Small intestine (tissue), 7 donors: ENCODE results near the gene UBIAD1. TPM values are rescaled to one million over a fixed set of nuclear protein-coding genes. Genes with fewer than 3 reads are reported as not detected.

ENCODE experiments used
- DNase-seq, 2 donors: peaks; one replicate each; pipeline versions ENCODE4 v3.0.0 to v3.0.0-alpha.2; 2013
- FAIRE-seq: peaks from 2 replicates; lab custom pipeline; 2012; peaks lifted over from hg19 to GRCh38; lab: Jason Lieb, UNC
- H3K27ac ChIP-seq, 3 donors: one replicate each; pipeline ENCODE4 v1.5.1; 2013; ENCODE audit warnings: low read length in 2 of 3, mild to moderate bottlenecking in 2 of 3, control low read depth in 1 of 3, inconsistent platforms in 1 of 3, low read depth in 1 of 3, moderate library complexity in 1 of 3
- H3K27me3 ChIP-seq, 3 donors: one replicate each; pipeline ENCODE4 v1.6.1; 2013; ENCODE audit warnings: low read length in 3 of 3, inconsistent platforms in 1 of 3; ENCODE audit not compliant: control insufficient read depth in 3 of 3, insufficient read depth in 3 of 3
- H3K36me3 ChIP-seq, 3 donors: one replicate each; pipeline ENCODE4 v1.6.1; 2013; ENCODE audit warnings: low read length in 3 of 3, inconsistent platforms in 1 of 3, low read depth in 1 of 3, mild to moderate bottlenecking in 1 of 3, moderate library complexity in 1 of 3; ENCODE audit not compliant: control insufficient read depth in 3 of 3, insufficient read depth in 2 of 3
- H3K4me1 ChIP-seq, 3 donors: one replicate each; pipeline ENCODE4 v1.6.1; 2013; ENCODE audit warnings: low read length in 2 of 3, inconsistent platforms in 1 of 3, low read depth in 1 of 3, mild to moderate bottlenecking in 1 of 3, moderate library complexity in 1 of 3; ENCODE audit not compliant: control insufficient read depth in 3 of 3, insufficient read depth in 2 of 3
- H3K4me3 ChIP-seq, 3 donors: one replicate each; pipeline ENCODE4 v1.5.1; 2013; ENCODE audit warnings: low read length in 3 of 3, control low read depth in 1 of 3, inconsistent platforms in 1 of 3, low read depth in 1 of 3, mild to moderate bottlenecking in 1 of 3, moderate library complexity in 1 of 3
- H3K9me3 ChIP-seq, 2 donors: one replicate each; pipeline ENCODE4 v1.6.1; 2013; ENCODE audit warnings: low read depth in 1 of 2, low read length in 1 of 2; ENCODE audit not compliant: control insufficient read depth in 2 of 2, insufficient read depth in 1 of 2
- WGBS, 3 donors: extraction: QIAGEN DNeasy Blood & Tissue Kit; methylation state at CpG; one replicate each; pipeline ENCODE4 v1.1.7; 2013; 5-methylcytosine and 5-hydroxymethylcytosine counted together
- polyA plus RNA-seq, 4 donors: library from polyadenylated mRNA; stranded (reverse) in 3 of 4; unstranded in 1 of 4; fragments of 200-250 nt in 3 of 4; fragments of 120-200 nt in 1 of 4; gene quantifications; one replicate each; pipeline versions ENCODE4 v1.2.1 to v1.2.3, GENCODE V29; 2013
- donor health status: healthy with polysubstance abuse.
- donor health status: control.
- donor health status: control.
- donor health status: Bipolar disorder and iron deficiency.
- donor health status: healthy.

Gene UBIAD1
- polyA plus RNA-seq, 4 donors: 3.2 to 12.8 (median 7.3) TPM

- Histone ChIP-seq H3K36me3 (no peaks in the 10 kb centered on the region), H3K27ac (no peak overlapping the region), H3K4me1 (peaks cover 0 to under 1% (median 0%) of the 10 kb centered on the region in 3 donors), H3K9me3 (no peaks in the 10 kb centered on the region), H3K27me3 (peaks cover 0 to 3% (median 3%) of the 10 kb centered on the region in 3 donors), H3K4me3 (no peak overlapping the region)
- peak in 1 of 2 donors; percentile 63 for DNase-seq
- WGBS, 3 donors: 39 to 59% (median 48%) methylated on average over 12 to 13 of the region's 13 CpGs
- no peak for FAIRE-seq
Measured at GRCh38 chr1:11334261-11334804, 61.3 kb downstream of the UBIAD1 start.

DNA sequence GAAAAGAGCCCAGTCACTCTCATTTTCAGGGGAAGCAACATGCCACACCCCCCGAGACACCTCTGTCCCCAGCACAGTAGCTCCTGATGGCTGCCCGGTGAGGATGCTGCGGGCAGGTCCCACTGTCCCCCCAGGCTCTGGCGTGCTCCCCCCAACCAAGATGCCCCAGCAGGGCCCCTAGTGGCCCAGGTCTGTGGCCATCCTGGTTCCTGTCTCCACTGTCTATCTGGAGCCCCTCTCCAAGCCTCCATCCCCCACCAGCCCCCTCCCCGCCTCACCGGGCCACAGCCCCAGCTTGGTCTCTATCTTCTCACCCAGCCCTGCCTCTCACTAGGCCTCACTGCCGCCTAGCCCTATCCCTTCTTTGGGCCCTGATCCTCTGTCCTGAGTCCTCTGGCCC, 61.8 kb downstream of the UBIAD1 start:
- H3K4me1 ChIP-seq: peaks cover 0 to 4% (median 0%) of the 10 kb centered on the region in 3 donors
- H3K27ac ChIP-seq: no peak overlapping the region
- no peaks in the 10 kb centered on the region for H3K36me3 ChIP-seq
- no peaks in the 10 kb centered on the region for H3K9me3 ChIP-seq
- no peak for FAIRE-seq
- H3K27me3 ChIP-seq: peaks cover 0 to 7% (median 3%) of the 10 kb centered on the region in 3 donors
- DNase-seq: no peak
- 81 to 86% (median 86%) methylated on average over 7 of the region's 7 CpGs for WGBS, 3 donors
- H3K4me3 ChIP-seq: no peak overlapping the region

GRCh38 chr1:11335417-11336056, 62.5 kb downstream of the UBIAD1 start:
- peaks cover 0 to 14% (median 3%) of the 10 kb centered on the region in 3 donors for H3K27me3 ChIP-seq
- H3K9me3 ChIP-seq: no peaks in the 10 kb centered on the region
- DNase-seq (no peak), FAIRE-seq (no peak)
- WGBS, 3 donors: 72 to 79% (median 75%) methylated on average over 7 of the region's 7 CpGs
- H3K4me3 ChIP-seq: no peak overlapping the region
- H3K4me1 ChIP-seq: peaks cover 0 to 11% (median 0%) of the 10 kb centered on the region in 3 donors
- H3K27ac ChIP-seq: no peak overlapping the region
- H3K36me3 ChIP-seq: no peaks in the 10 kb centered on the region

GRCh38 chr1:11337580-11338073, 64.6 kb downstream of the UBIAD1 start:
- Histone ChIP-seq H3K36me3 (no peaks in the 10 kb centered on the region), H3K27ac (no peak overlapping the region), H3K9me3 (no peaks in the 10 kb centered on the region), H3K27me3 (peaks cover 0 to 17% (median 3%) of the 10 kb centered on the region in 3 donors), H3K4me3 (no peak overlapping the region), H3K4me1 (peaks cover 0 to 11% (median 2%) of the 10 kb centered on the region in 3 donors)
- DNase-seq (peak; percentile 41 to 50), FAIRE-seq (no peak)
- 20 to 24% (median 21%) methylated on average over 12 of the region's 12 CpGs for WGBS, 3 donors

Other genes starting within 250 kb of the UBIAD1 start
- 1 to 10 TPM in 1 of 4 donors, not detected in 3; 4.7 TPM for gene MASP2, start 226.0 kb upstream of the UBIAD1 start, polyA plus RNA-seq
- 10 to 100 TPM in 3 of 4 donors, 1 to 10 TPM in 1; 5.6 to 67.3 (median 26.4) TPM for gene SRM, start 213.2 kb upstream of the UBIAD1 start, polyA plus RNA-seq
- gene EXOSC10, start 173.3 kb upstream of the UBIAD1 start, polyA plus RNA-seq: 10 to 100 TPM; 30.1 to 58.5 (median 34.8) TPM
- under 1 TPM in 1 of 4 donors, not detected in 3; 0.73 TPM for gene ANGPTL7, start 83.8 kb upstream of the UBIAD1 start, polyA plus RNA-seq
- gene MTOR, start 10.6 kb upstream of the UBIAD1 start, polyA plus RNA-seq: 10 to 100 TPM; 11.3 to 22.9 (median 17.7) TPM
- gene DISP3, start 206.0 kb downstream of the UBIAD1 start, polyA plus RNA-seq: under 1 TPM in 2 of 4 donors, not detected in 2; 0.54 to 0.61 TPM